Fibroblast of pulmonary artery (primary cell): ENCODE measurements around the gene IRF2.

ENCODE experiments used
- DNase-seq: peaks from one replicate; pipeline ENCODE4 v3.0.0-alpha.2; 2010; ENCODE audit warnings: low read depth
- H3K4me3 ChIP-seq: replicated peaks from 2 replicates; pipeline ENCODE4 v1.5.1; 2011; ENCODE audit warnings: low read depth, mild to moderate bottlenecking, control low read depth, low read length, moderate library complexity
- CTCF ChIP-seq: IDR thresholded peaks from 2 replicates; pipeline ENCODE4 v1.5.1; 2011; ENCODE audit warnings: mild to moderate bottlenecking, control low read depth, low read length, inconsistent platforms; ENCODE audit errors: missing control alignments

Gene IRF2

GRCh38 chr4:184452740-184453139 lies 21.6 kb downstream of the IRF2 start:
- H3K4me3 ChIP-seq = no peak overlapping the region
- no peak for TF ChIP-seq CTCF
- DNase-seq = no peak

GRCh38 chr4:184451726-184452125 lies 22.6 kb downstream of the IRF2 start:
- TF ChIP-seq CTCF = no peak
- H3K4me3 ChIP-seq = no peak overlapping the region

GRCh38 chr4:184450743-184451535 lies 23.4 kb downstream of the IRF2 start:
- no peak for TF ChIP-seq CTCF
- no peak for DNase-seq
- H3K4me3 ChIP-seq = no peak overlapping the region

More at GRCh38 chr4:184451726-184452125, 22.6 kb downstream of the IRF2 start:
- no peak for DNase-seq

- DNase-seq = peak; percentile 70
- peak overlapping the region; percentile 9 for H3K4me3 ChIP-seq
- no peak for TF ChIP-seq CTCF
Measured at GRCh38 chr4:184450045-184450444, 24.3 kb downstream of the IRF2 start.

- DNase-seq = peak; percentile 86
- TF ChIP-seq CTCF = no peak
- H3K4me3 ChIP-seq = peak overlapping the region; percentile 62
Measured at GRCh38 chr4:184448821-184449220, 25.5 kb downstream of the IRF2 start.

GRCh38 chr4:184448141-184448540 lies 26.2 kb downstream of the IRF2 start:
- H3K4me3 ChIP-seq = peak overlapping the region; percentile 62
- TF ChIP-seq CTCF = no peak
- no peak for DNase-seq

- TF ChIP-seq CTCF = no peak
- no peak overlapping the region for H3K4me3 ChIP-seq
- DNase-seq = no peak
Measured at GRCh38 chr4:184447664-184448063, 26.7 kb downstream of the IRF2 start.
